NCI-H460 (cell line): ENCODE results near the gene KRT80. TPM values are rescaled to one million over a fixed set of nuclear protein-coding genes. Genes with fewer than 3 reads are reported as not detected.

Experiments used
- DNase-seq: peaks from one replicate; pipeline ENCODE4 v3.0.0-alpha.2; 2016; ENCODE audit warnings: low read depth; ENCODE audit errors: extremely low read depth
- total RNA-seq: library from RNA; depleted of rRNA; stranded (reverse); fragments of >200 nt; shearing (Covaris generic); gene quantifications from 2 replicates; pipeline ENCODE4 v1.2.3, GENCODE V29; 2014

Gene KRT80
- total RNA-seq, 1 experiment from 2014 or later, result 36.0 TPM

- no peak for DNase-seq
Measured at GRCh38 chr12:52211716-52212585, 20.1 kb upstream of the KRT80 start.

- DNase-seq, result no peak
Measured at GRCh38 chr12:52210925-52211650, 19.3 kb upstream of the KRT80 start.

GRCh38 chr12:52210186-52210924 is 18.5 kb upstream of the KRT80 start:
- peak; percentile 85 for DNase-seq

- no peak for DNase-seq
Measured at GRCh38 chr12:52209321-52209720, 17.5 kb upstream of the KRT80 start.

- DNase-seq, result no peak
Measured at GRCh38 chr12:52208424-52209165, 16.8 kb upstream of the KRT80 start.

- no peak for DNase-seq
Measured at GRCh38 chr12:52207895-52208294, 16.1 kb upstream of the KRT80 start.

- DNase-seq, result no peak
Measured at GRCh38 chr12:52207106-52207505, 15.3 kb upstream of the KRT80 start.

- DNase-seq, result no peak
Measured at GRCh38 chr12:52206304-52207040, 14.7 kb upstream of the KRT80 start.

- no peak for DNase-seq
Measured at GRCh38 chr12:52205612-52206303, 13.9 kb upstream of the KRT80 start.

GRCh38 chr12:52204931-52205505 is 13.2 kb upstream of the KRT80 start:
- DNase-seq, result no peak

GRCh38 chr12:52204095-52204930 is 12.5 kb upstream of the KRT80 start:
- no peak for DNase-seq

- DNase-seq, result peak; percentile 85
Measured at GRCh38 chr12:52203079-52203921, 11.5 kb upstream of the KRT80 start.

- no peak for DNase-seq
Measured at GRCh38 chr12:52202361-52203078, 10.7 kb upstream of the KRT80 start.

- DNase-seq, result no peak
Measured at GRCh38 chr12:52201451-52201839, 9.6 kb upstream of the KRT80 start.

GRCh38 chr12:52200781-52201450 is 9.1 kb upstream of the KRT80 start:
- no peak for DNase-seq
